Muscle layer of colon (tissue), 2 donors: ENCODE data around the gene PACSIN1.

Source experiments
- H3K27ac ChIP-seq: one replicate; pipeline ENCODE4 v1.7.0; 2013; ENCODE audit warnings: low read depth, mild to moderate bottlenecking, low read length, moderate library complexity
- H3K27me3 ChIP-seq, 2 donors: one replicate each; pipeline ENCODE4 v1.7.0; 2013; ENCODE audit warnings: low read length in 2 of 2, mild to moderate bottlenecking in 2 of 2; ENCODE audit not compliant: insufficient read depth in 2 of 2, control insufficient read depth in 1 of 2
- H3K36me3 ChIP-seq: one replicate; pipeline ENCODE4 v1.7.0; 2013; ENCODE audit warnings: mild to moderate bottlenecking, low read length; ENCODE audit not compliant: insufficient read depth
- H3K4me1 ChIP-seq: one replicate; pipeline ENCODE4 v1.7.0; 2013; ENCODE audit warnings: mild to moderate bottlenecking, low read length; ENCODE audit not compliant: insufficient read depth
- H3K4me3 ChIP-seq, 2 donors: one replicate each; pipeline ENCODE4 v1.7.0; 2013; ENCODE audit warnings: low read length in 2 of 2, low read depth in 1 of 2, mild to moderate bottlenecking in 1 of 2, moderate library complexity in 1 of 2
- H3K9ac ChIP-seq: one replicate; pipeline ENCODE4 v1.7.0; 2013; ENCODE audit warnings: low read length
- H3K9me3 ChIP-seq: one replicate; pipeline ENCODE4 v1.7.0; 2013; ENCODE audit warnings: mild to moderate bottlenecking, low read length
- donor health status: abdominal sarcoma.
- donor health status: Adenocarcinoma of cecum.

Gene PACSIN1

DNA sequence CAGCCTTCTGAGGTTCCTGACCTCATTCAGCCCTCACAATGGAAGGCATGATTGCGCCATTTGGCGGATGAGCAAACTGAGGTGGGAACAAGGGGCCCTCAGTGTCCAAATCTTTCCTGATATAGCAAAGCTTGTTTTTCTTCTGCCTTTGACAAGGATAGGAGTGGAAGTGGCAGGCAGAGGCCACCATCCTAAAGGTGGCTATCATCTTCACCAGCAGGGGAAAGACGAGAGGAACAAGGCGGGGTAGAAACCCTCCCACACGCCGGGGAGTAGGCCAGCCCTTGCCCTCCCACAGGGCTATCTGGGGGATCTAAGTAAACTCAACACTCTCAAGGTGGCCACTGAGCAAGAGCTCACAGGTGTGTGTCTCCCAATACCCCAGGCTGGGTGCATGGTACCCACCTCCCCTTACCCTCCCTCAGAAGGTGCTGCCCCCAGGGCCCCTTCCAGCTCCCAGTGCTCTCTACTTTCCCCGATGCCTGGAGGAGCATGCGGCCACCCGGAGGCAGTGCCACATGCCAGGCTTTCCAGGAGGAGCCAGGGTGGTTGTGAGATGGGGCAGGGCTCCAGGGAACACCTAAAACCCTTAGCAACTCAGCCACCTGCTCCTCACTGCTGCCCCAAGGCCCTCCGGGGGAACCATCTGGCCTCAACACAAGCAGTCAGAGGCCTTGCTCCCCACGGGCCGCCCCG, 79.0 kb downstream of the PACSIN1 start:
- H3K9ac ChIP-seq = no peak overlapping the region
- no peak overlapping the region for H3K4me3 ChIP-seq
- H3K27ac ChIP-seq = no peak overlapping the region
- H3K36me3 ChIP-seq = no peaks in the 10 kb centered on the region
- H3K9me3 ChIP-seq = no peaks in the 10 kb centered on the region
- H3K27me3 ChIP-seq = no peaks in the 10 kb centered on the region
- H3K4me1 ChIP-seq = peaks cover 8% of the 10 kb centered on the region

DNA sequence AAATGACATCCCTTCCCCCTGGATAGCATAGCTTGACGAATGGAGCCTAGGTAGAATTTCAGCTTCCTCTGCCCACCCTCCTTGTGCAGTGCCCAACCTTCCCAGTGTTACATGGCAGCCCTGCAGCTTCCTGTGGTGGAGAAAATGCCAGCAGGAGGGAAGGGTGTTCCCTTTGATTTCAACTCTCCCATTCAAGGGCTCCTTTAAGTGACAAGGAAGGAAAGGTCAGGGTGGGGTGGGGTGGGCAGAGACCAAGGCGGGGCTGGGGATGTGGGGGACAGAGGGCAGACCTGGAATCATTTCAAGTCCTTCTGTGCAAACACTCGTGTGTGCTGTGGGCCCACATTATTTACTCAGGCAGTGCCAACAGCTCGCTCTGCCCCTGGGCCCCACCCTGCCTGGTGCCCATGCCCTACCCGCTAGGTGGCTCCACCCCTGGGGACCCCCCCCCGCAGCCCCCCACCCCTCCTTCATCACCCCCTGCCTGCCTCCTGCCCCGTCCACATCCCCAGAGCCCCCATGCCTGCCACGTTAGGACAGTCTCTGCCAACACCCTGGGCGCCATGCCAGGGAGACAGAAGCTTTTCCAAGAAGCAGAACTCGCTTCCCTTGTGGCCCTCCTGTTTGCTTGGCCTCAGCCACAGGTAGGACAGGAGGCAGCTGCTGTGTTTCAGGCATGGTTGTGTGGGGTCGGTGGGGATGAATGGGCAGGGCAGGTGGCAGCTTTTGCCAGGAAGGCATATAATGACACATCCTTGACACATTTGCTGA, 80.9 kb downstream of the PACSIN1 start:
- Histone ChIP-seq H3K27me3 (no peaks in the 10 kb centered on the region), H3K9me3 (no peaks in the 10 kb centered on the region), H3K36me3 (no peaks in the 10 kb centered on the region), H3K27ac (no peak overlapping the region), H3K4me1 (peaks cover 8% of the 10 kb centered on the region), H3K9ac (no peak overlapping the region), H3K4me3 (no peak overlapping the region)

GRCh38 chr6:34547701-34548644, 82.1 kb downstream of the PACSIN1 start:
- H3K4me1 ChIP-seq = peaks cover 8% of the 10 kb centered on the region
- H3K27me3 ChIP-seq = no peaks in the 10 kb centered on the region
- H3K4me3 ChIP-seq = no peak overlapping the region
- H3K27ac ChIP-seq = no peak overlapping the region
- H3K9me3 ChIP-seq = no peaks in the 10 kb centered on the region
- no peaks in the 10 kb centered on the region for H3K36me3 ChIP-seq
- H3K9ac ChIP-seq = no peak overlapping the region

GRCh38 chr6:34549026-34549803, 83.3 kb downstream of the PACSIN1 start:
- H3K27ac ChIP-seq = no peak overlapping the region
- H3K9ac ChIP-seq = no peak overlapping the region
- peaks cover 8% of the 10 kb centered on the region for H3K4me1 ChIP-seq
- no peak overlapping the region for H3K4me3 ChIP-seq
- no peaks in the 10 kb centered on the region for H3K27me3 ChIP-seq
- no peaks in the 10 kb centered on the region for H3K9me3 ChIP-seq
- H3K36me3 ChIP-seq = no peaks in the 10 kb centered on the region

DNA sequence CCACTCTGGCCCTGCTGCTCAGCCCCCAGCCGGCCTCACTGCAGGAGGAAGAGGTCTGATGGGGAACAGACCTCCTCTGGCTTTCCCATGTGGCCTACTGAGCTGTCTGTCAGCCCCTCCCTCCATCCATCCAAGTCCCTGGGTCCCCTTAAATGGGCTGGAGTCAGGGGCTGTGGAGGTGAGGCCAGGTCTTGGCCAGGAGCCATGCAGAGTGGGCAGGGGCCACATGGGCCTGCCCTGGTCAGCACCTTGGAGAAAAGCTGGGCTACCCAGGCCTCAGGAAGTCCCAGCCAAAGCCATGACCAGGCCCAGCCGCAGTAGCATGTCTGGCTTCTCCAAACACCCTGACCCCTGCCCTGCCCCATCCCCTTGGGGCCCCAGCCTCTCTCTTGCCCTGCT, 83.9 kb downstream of the PACSIN1 start:
- no peaks in the 10 kb centered on the region for H3K36me3 ChIP-seq
- no peaks in the 10 kb centered on the region for H3K27me3 ChIP-seq
- peaks cover 8% of the 10 kb centered on the region for H3K4me1 ChIP-seq
- no peak overlapping the region for H3K4me3 ChIP-seq
- H3K9me3 ChIP-seq = no peaks in the 10 kb centered on the region
- no peak overlapping the region for H3K9ac ChIP-seq
- no peak overlapping the region for H3K27ac ChIP-seq

- no peaks in the 10 kb centered on the region for H3K9me3 ChIP-seq
- H3K4me3 ChIP-seq = no peak overlapping the region
- H3K4me1 ChIP-seq = no peaks in the 10 kb centered on the region
- H3K27ac ChIP-seq = no peak overlapping the region
- H3K9ac ChIP-seq = no peak overlapping the region
- no peaks in the 10 kb centered on the region for H3K27me3 ChIP-seq
- H3K36me3 ChIP-seq = no peaks in the 10 kb centered on the region
These were observed 85.8 kb downstream of the PACSIN1 start for GRCh38 chr6:34551720-34552119.

DNA sequence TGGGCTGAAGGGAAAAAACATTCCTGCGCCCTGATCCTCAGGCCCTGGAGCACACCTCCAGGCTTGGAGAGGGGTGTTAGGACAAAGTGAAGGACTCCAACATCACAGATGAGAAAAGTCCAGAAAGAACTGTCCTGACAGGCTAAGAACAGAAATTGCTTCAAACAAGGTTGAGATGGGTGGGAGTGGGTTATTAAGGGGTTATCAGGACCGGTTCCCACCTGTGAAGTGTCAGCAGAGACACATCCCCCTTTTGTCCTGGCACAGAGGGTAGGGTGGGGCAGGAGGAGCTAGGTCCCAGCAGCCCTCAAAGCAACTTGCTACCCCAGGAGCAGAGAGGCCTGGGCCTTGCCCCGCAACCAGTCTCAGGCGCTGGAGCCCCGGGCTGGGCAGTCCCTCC, 86.7 kb downstream of the PACSIN1 start:
- Histone ChIP-seq H3K36me3 (no peaks in the 10 kb centered on the region), H3K9ac (no peak overlapping the region), H3K9me3 (no peaks in the 10 kb centered on the region), H3K4me1 (no peaks in the 10 kb centered on the region), H3K27ac (no peak overlapping the region), H3K27me3 (no peaks in the 10 kb centered on the region), H3K4me3 (no peak overlapping the region)

DNA sequence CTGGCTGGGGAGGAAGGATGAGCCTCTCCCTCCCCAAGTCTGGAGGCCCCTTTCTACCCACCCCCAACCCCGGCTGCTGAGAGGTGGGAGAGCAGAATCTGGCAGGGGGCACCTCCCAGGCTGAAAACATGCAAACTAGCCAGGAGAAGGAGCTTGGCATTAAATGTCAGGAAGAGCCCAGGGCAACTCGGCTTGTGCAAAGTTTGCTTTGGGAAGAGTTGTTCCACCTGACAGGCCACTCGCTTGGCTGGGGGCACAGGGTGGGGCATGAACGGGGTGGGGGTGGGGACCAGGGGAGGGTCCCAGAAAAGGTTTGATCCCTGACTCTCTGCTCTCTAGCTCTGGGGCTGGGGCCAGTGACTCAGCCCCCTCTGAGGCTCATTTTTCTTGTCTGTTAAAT, 87.3 kb downstream of the PACSIN1 start:
- Histone ChIP-seq H3K36me3 (no peaks in the 10 kb centered on the region), H3K27ac (no peak overlapping the region), H3K9ac (no peak overlapping the region), H3K27me3 (no peaks in the 10 kb centered on the region), H3K4me3 (no peak overlapping the region), H3K4me1 (no peaks in the 10 kb centered on the region), H3K9me3 (no peaks in the 10 kb centered on the region)

DNA sequence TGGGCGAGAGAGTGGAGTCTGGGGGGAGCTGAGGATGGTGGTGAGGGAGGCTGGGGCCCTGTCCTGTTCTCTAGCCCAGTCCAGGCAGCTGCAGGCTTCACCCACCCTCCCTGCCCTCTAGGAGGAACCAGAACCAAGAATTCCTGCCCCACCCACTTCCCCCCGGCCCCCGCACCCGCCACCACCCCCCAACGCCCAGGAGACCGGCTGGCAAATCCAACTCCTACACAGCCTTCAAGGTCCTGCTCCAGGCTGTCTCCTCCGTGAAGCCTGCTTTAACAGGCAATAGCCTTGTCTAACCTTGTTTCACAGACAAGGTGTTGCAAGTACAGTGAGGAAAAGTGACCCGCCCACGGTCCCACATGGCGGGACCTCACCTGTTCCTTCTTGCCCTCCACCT, 87.9 kb downstream of the PACSIN1 start:
- H3K9ac ChIP-seq = no peak overlapping the region
- H3K36me3 ChIP-seq = no peaks in the 10 kb centered on the region
- no peaks in the 10 kb centered on the region for H3K27me3 ChIP-seq
- H3K4me3 ChIP-seq = no peak overlapping the region
- no peak overlapping the region for H3K27ac ChIP-seq
- H3K4me1 ChIP-seq = no peaks in the 10 kb centered on the region
- no peaks in the 10 kb centered on the region for H3K9me3 ChIP-seq

DNA sequence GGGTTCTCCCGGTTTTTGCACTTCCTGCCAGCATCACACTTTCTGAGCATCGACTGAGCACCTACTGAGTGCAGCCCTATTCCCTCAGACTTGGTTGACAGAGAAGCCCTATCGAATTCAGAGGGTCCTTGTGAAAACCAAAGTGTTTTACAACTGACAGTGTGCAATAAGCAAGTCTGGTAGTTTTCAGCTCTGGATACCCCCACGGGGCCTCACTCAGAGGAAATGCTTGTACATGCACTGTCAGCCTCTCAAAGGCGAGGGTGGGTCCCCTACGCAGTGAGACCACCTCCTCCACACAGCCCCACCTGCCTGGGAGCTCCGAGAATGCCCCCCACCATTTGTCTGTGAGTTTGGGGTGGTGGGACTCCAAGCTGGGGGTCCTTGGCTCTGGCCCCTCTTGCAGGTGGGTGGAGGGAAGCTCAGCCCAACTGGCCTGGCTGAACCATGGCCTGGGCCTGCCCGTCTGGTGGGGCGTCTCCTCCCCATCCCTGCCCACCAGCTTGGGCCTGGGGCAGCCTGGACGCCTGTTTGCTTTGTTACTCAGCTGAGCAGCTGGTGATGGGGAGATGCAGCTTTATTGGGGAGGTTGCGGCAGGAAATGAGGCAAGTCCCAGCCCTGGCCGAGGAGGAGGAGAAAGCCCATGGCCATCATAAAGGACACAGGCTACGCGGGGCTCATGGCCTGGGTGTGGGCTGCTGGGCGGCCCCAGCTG, 88.6 kb downstream of the PACSIN1 start:
- Histone ChIP-seq H3K27me3 (no peaks in the 10 kb centered on the region), H3K9me3 (no peaks in the 10 kb centered on the region), H3K36me3 (no peaks in the 10 kb centered on the region), H3K4me1 (no peaks in the 10 kb centered on the region), H3K27ac (no peak overlapping the region), H3K9ac (no peak overlapping the region), H3K4me3 (no peak overlapping the region)
